ENCODE results near the gene RASGRP1. TPM values are rescaled to one million over a fixed set of nuclear protein-coding genes. Genes with fewer than 3 reads are reported as not detected.

The RASGRP1 gene
- total RNA-seq, 1 experiment from 2014 or later = not detected

GRCh38 chr15:38506997-38507396 lies 57.6 kb downstream of the RASGRP1 start:
- DNase-seq (ENCODE audit: unreplicated experiment) = no peak
- H3K27ac Mint-ChIP-seq (ENCODE audit: low read depth, unreplicated experiment) = no peak overlapping the region
- no peaks in the 10 kb centered on the region for H3K27me3 Mint-ChIP-seq (ENCODE audit: insufficient read depth, unreplicated experiment)
- H3K4me1 Mint-ChIP-seq (ENCODE audit: insufficient read depth, unreplicated experiment) = no peaks in the 10 kb centered on the region
- TF ChIP-seq, protein P1, sequence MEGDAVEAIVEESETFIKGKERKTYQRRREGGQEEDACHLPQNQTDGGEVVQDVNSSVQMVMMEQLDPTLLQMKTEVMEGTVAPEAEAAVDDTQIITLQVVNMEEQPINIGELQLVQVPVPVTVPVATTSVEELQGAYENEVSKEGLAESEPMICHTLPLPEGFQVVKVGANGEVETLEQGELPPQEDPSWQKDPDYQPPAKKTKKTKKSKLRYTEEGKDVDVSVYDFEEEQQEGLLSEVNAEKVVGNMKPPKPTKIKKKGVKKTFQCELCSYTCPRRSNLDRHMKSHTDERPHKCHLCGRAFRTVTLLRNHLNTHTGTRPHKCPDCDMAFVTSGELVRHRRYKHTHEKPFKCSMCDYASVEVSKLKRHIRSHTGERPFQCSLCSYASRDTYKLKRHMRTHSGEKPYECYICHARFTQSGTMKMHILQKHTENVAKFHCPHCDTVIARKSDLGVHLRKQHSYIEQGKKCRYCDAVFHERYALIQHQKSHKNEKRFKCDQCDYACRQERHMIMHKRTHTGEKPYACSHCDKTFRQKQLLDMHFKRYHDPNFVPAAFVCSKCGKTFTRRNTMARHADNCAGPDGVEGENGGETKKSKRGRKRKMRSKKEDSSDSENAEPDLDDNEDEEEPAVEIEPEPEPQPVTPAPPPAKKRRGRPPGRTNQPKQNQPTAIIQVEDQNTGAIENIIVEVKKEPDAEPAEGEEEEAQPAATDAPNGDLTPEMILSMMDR (IDR thresholded peaks at IDR 0.05; ENCODE audit: unreplicated experiment) = no peak
- POLR2A ChIA-PET = no interaction called here
- CTCF ChIA-PET = interaction anchor here (0.6 to 1.9 kb wide), 6 partner anchors 10 to 141 kb away, joined by 3 to 4 read pairs (median 4); no protein-coding TSS in a partner anchor
- H3K9me3 Mint-ChIP-seq (ENCODE audit: unreplicated experiment) = no peaks in the 10 kb centered on the region
- H3K36me3 Mint-ChIP-seq (ENCODE audit: insufficient read depth, unreplicated experiment) = peaks cover 6% of the 10 kb centered on the region
- intact Hi-C loops (cut with micrococcal nuclease) = no loop called here
- no TSS peak for BruUV-seq (replicated peaks)
- H3K4me3 Mint-ChIP-seq (ENCODE audit: unreplicated experiment) = no peak overlapping the region

- Mint-ChIP-seq H3K36me3 (ENCODE audit: insufficient read depth, unreplicated experiment) (no peaks in the 10 kb centered on the region), H3K9me3 (ENCODE audit: unreplicated experiment) (no peaks in the 10 kb centered on the region), H3K4me1 (ENCODE audit: insufficient read depth, unreplicated experiment) (no peaks in the 10 kb centered on the region), H3K27me3 (ENCODE audit: insufficient read depth, unreplicated experiment) (no peaks in the 10 kb centered on the region), H3K4me3 (ENCODE audit: unreplicated experiment) (no peak overlapping the region), H3K27ac (ENCODE audit: low read depth, unreplicated experiment) (no peak overlapping the region)
- POLR2A ChIA-PET = no interaction called here
- DNase-seq (ENCODE audit: unreplicated experiment) = no peak
- no TSS peak for BruUV-seq (replicated peaks)
- CTCF ChIA-PET = interaction anchor here (0.5 to 1.4 kb wide), 6 partner anchors 28 to 509 kb away, joined by 3 to 7 read pairs (median 3); partner anchors contain the start of gene RASGRP1
- TF ChIP-seq, protein P1 (IDR thresholded peaks at IDR 0.05; ENCODE audit: unreplicated experiment) = no peak
- intact Hi-C loops (cut with micrococcal nuclease) = no loop called here
These were observed 59.7 kb downstream of the RASGRP1 start for GRCh38 chr15:38504680-38505467.

GRCh38 chr15:38503496-38503895 lies 61.1 kb downstream of the RASGRP1 start:
- no peaks in the 10 kb centered on the region for H3K4me1 Mint-ChIP-seq (ENCODE audit: insufficient read depth, unreplicated experiment)
- no peaks in the 10 kb centered on the region for H3K36me3 Mint-ChIP-seq (ENCODE audit: insufficient read depth, unreplicated experiment)
- no TSS peak for BruUV-seq (replicated peaks)
- no peak overlapping the region for H3K27ac Mint-ChIP-seq (ENCODE audit: low read depth, unreplicated experiment)
- CTCF ChIA-PET = interaction anchor here (0.6 to 1.2 kb wide), 4 partner anchors 14 to 196 kb away, joined by 3 to 4 read pairs (median 4); no protein-coding TSS in a partner anchor
- H3K4me3 Mint-ChIP-seq (ENCODE audit: unreplicated experiment) = no peak overlapping the region
- intact Hi-C loops (cut with micrococcal nuclease) = no loop called here
- TF ChIP-seq, protein P1 (IDR thresholded peaks at IDR 0.05; ENCODE audit: unreplicated experiment) = no peak
- no peaks in the 10 kb centered on the region for H3K27me3 Mint-ChIP-seq (ENCODE audit: insufficient read depth, unreplicated experiment)
- POLR2A ChIA-PET = interaction anchor here (0.6 to 0.8 kb wide), 2 partner anchors 13 to 205 kb away, joined by 3 to 4 read pairs; no protein-coding TSS in a partner anchor
- no peaks in the 10 kb centered on the region for H3K9me3 Mint-ChIP-seq (ENCODE audit: unreplicated experiment)
- no peak for DNase-seq (ENCODE audit: unreplicated experiment)

GRCh38 chr15:38499651-38500050 lies 65.0 kb downstream of the RASGRP1 start:
- H3K4me1 Mint-ChIP-seq (ENCODE audit: insufficient read depth, unreplicated experiment) = no peaks in the 10 kb centered on the region

More at GRCh38 chr15:38499651-38500050, 65.0 kb downstream of the RASGRP1 start:
- Mint-ChIP-seq H3K27ac (ENCODE audit: low read depth, unreplicated experiment) (no peak overlapping the region), H3K36me3 (ENCODE audit: insufficient read depth, unreplicated experiment) (peaks cover 7% of the 10 kb centered on the region), H3K27me3 (ENCODE audit: insufficient read depth, unreplicated experiment) (no peaks in the 10 kb centered on the region), H3K4me3 (ENCODE audit: unreplicated experiment) (no peak overlapping the region), H3K9me3 (ENCODE audit: unreplicated experiment) (no peaks in the 10 kb centered on the region)
- DNase-seq (ENCODE audit: unreplicated experiment) = no peak
- POLR2A ChIA-PET = interaction anchor here (0.9 to 1.2 kb wide), 2 partner anchors 13 kb away, joined by 3 to 5 read pairs; no protein-coding TSS in a partner anchor
- TF ChIP-seq, protein P1 (IDR thresholded peaks at IDR 0.05; ENCODE audit: unreplicated experiment) = no peak
- BruUV-seq (replicated peaks) = no TSS peak
- intact Hi-C loops (cut with micrococcal nuclease) = no loop called here
- CTCF ChIA-PET = interaction anchor here (0.7 to 2.0 kb wide), 6 partner anchors 60 to 202 kb away, joined by 3 to 6 read pairs (median 4); no protein-coding TSS in a partner anchor
